Psoas muscle (tissue), 8 donors: ENCODE results near the gene EXOC3. TPM values are rescaled to one million over a fixed set of nuclear protein-coding genes. Genes with fewer than 3 reads are reported as not detected.

Experiments used
- ATAC-seq, 4 donors: fragments of 200-7000 bp; cut with Tn5 transposase; one replicate each; pipeline ENCODE4 v1.9.1; 2020; ENCODE audit warnings: moderate library complexity in 3 of 4, mild to moderate bottlenecking in 2 of 4
- DNase-seq, 2 donors: peaks; one replicate each; pipeline ENCODE4 v3.0.0-alpha.2; 2020
- H3K27ac ChIP-seq: fragments of 200-600 bp; one replicate; pipeline ENCODE4 v1.8.0; 2022
- H3K27me3 ChIP-seq, 3 donors: fragments of 200-600 bp in 1 of 3; one replicate each; pipeline versions ENCODE4 v1.6.1 to v1.8.0; 2013 to 2022; ENCODE audit warnings: low read length in 2 of 3, mild to moderate bottlenecking in 2 of 3, moderate library complexity in 1 of 3; ENCODE audit not compliant: insufficient read depth in 3 of 3
- H3K36me3 ChIP-seq, 2 donors: fragments of 200-600 bp in 1 of 2; one replicate each; pipeline versions ENCODE4 v1.6.1 to v1.8.0; 2013 to 2022; ENCODE audit warnings: low read depth in 1 of 2, mild to moderate bottlenecking in 1 of 2, moderate library complexity in 1 of 2; ENCODE audit not compliant: insufficient read depth in 1 of 2
- H3K4me1 ChIP-seq: fragments of 200-600 bp; one replicate; pipeline ENCODE4 v1.8.0; 2022
- H3K4me3 ChIP-seq: fragments of 200-600 bp; one replicate; pipeline ENCODE4 v1.8.0; 2022; ENCODE audit warnings: mild to moderate bottlenecking
- H3K9me3 ChIP-seq: fragments of 200-600 bp; one replicate; pipeline ENCODE4 v1.8.0; 2022
- CTCF ChIP-seq: fragments of 200-600 bp; IDR thresholded peaks from one replicate; pipeline ENCODE4 v1.8.0; 2022; ENCODE audit warnings: antibody characterized with exemption
- WGBS, 3 donors: extraction: QIAGEN DNeasy Blood & Tissue Kit; methylation state at CpG; one replicate each; pipeline versions ENCODE4 v1.1.6 to v1.1.7; 2013; 5-methylcytosine and 5-hydroxymethylcytosine counted together
- intact Hi-C, 2 donors: fragments of 100-400 bp; cut with DNase I; formaldehyde crosslinking; loops; one replicate each; pipeline versions ENCODE4 v1.11.0 to v1.14.2; 2022
- polyA plus RNA-seq, 3 donors: library from polyadenylated mRNA; stranded (reverse); fragments of 200-250 nt; gene quantifications; one replicate each; pipeline ENCODE4 v1.2.3, GENCODE V29; 2013
- total RNA-seq, 4 donors: library from RNA; stranded (reverse); fragmentation: NEBNext Ultra II Directional in 2 of 4; extraction: Animal tissue kit (Norgen Biotek cat#: 25700) in 2 of 4; gene quantifications; one replicate each; pipeline versions ENCODE4 v1.2.1 to v1.2.4, GENCODE V29; 2021 to 2023
- donor health status: healthy with polysubstance abuse.
- donor health status: DM: no; HTN: no; CAD: no; lungs with moderate emphysema.
- donor health status: Bipolar disorder and iron deficiency.
- donor health status: healthy.
- donor health status: DM: yes; HTN: yes; CAD: no.
- donor health status: DM: no; HTN: no; CAD: no.
- donor health status: DM: no; HTN: no; CAD: no.
- donor health status: DM: yes; HTN: yes; CAD: no.

Gene EXOC3
- total and polyA plus RNA-seq, 7 donors, result 38.2 to 63.4 (median 56.5) TPM

DNA sequence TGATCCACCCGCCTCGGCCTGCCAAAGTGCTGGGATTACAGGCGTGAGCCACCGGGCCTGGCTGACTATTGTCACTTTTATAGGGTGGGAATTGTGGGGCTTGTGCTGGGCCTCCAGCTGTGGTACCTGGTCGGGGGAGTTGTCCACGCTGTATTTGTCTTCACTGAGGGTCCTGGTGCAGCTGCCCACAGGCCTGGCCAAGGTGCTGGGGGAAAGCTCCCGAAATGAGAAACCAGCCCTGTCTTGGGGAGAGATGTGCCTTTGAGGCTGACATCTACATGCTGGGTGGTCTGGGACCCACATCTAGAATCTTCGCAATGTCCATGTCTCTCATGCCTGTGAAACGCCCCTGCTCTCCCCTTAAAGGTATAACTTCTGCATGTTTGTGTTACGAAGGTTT, 2.6 kb downstream of the EXOC3 start:
- H3K9me3 ChIP-seq, result no peaks in the 10 kb centered on the region
- TF ChIP-seq CTCF, result no peak
- 88 to 96% (median 89%) methylated on average over 9 to 10 of the region's 10 CpGs for WGBS, 3 donors
- peaks cover 4 to 45% of the 10 kb centered on the region in 2 donors for H3K36me3 ChIP-seq
- peak in 1 of 2 donors; percentile 3 for DNase-seq
- intact Hi-C loops, result loop anchor here in 1 of 2 donors (10.0 kb wide), 1 partner anchor 459 kb away; no protein-coding TSS in a partner anchor
- H3K27me3 ChIP-seq, result no peaks in the 10 kb centered on the region
- H3K4me1 ChIP-seq, result peaks cover 17% of the 10 kb centered on the region
- H3K4me3 ChIP-seq, result no peak overlapping the region
- ATAC-seq, result no peak
- H3K27ac ChIP-seq, result no peak overlapping the region

DNA sequence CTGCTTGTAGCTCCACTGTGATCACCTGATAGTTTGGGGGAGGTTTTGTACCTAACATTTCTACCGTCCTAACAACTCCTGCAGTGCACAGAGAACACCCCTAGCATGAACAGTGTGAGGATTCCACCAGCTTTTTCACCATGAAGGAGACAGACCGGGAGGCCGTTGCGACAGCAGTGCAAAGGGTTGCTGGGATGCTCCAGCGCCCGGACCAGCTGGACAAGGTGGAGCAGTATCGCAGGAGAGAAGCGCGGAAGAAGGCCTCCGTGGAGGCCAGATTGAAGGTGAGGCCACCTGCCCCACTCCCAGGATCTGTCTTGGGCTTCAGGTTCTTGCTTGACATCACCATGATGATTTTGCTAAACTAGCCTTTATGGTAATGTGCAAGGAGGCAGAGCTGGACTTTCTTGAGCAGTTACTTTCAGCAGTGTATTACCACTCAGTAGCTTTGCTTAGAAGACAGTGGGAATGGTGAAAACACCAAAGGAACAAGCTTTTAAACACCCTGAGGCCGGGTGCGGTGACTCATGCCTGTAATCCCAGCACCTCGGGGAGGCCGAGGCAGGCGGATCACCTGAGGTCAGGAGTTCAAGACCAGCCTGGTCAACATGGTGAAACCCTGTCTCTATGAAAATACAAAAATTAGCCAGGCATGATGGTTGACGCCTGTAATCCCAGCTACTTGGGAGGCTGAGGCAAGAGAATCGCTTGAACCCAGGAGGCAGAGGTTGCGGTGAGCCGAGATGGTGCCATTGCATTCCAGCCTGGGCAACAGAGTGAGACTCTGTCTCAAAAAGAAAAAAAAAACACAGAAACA, 3.3 kb downstream of the EXOC3 start:
- Histone ChIP-seq H3K4me3 (no peak overlapping the region), H3K9me3 (peaks cover under 1% of the 10 kb centered on the region), H3K27me3 (no peaks in the 10 kb centered on the region), H3K4me1 (peaks cover 17% of the 10 kb centered on the region), H3K36me3 (peaks cover 4 to 52% of the 10 kb centered on the region in 2 donors), H3K27ac (no peak overlapping the region)
- intact Hi-C loops, result loop anchor here in 1 of 2 donors (10.0 kb wide), 1 partner anchor 459 kb away; no protein-coding TSS in a partner anchor
- WGBS, 3 donors, result 88 to 91% (median 88%) methylated on average over 18 to 19 of the region's 19 CpGs
- DNase-seq (peak in 1 of 2 donors; percentile 35), ATAC-seq (no peak)
- TF ChIP-seq CTCF, result no peak

GRCh38 chr5:446883-447263, 3.9 kb downstream of the EXOC3 start:
- H3K4me1 ChIP-seq, result peaks cover 13% of the 10 kb centered on the region
- H3K9me3 ChIP-seq, result peaks cover 6% of the 10 kb centered on the region
- peak; percentile 47 for TF ChIP-seq CTCF
- no peaks in the 10 kb centered on the region for H3K27me3 ChIP-seq
- no peak overlapping the region for H3K27ac ChIP-seq
- peaks cover 4 to 58% of the 10 kb centered on the region in 2 donors for H3K36me3 ChIP-seq
- H3K4me3 ChIP-seq, result no peak overlapping the region
- intact Hi-C loops, result loop anchor here in 1 of 2 donors (10.0 kb wide), 1 partner anchor 458 kb away; no protein-coding TSS in a partner anchor
- 47 to 60% (median 52%) methylated on average over 7 of the region's 7 CpGs for WGBS, 3 donors
- DNase-seq, result peak in 1 of 2 donors; percentile 46
- ATAC-seq, result no peak

DNA sequence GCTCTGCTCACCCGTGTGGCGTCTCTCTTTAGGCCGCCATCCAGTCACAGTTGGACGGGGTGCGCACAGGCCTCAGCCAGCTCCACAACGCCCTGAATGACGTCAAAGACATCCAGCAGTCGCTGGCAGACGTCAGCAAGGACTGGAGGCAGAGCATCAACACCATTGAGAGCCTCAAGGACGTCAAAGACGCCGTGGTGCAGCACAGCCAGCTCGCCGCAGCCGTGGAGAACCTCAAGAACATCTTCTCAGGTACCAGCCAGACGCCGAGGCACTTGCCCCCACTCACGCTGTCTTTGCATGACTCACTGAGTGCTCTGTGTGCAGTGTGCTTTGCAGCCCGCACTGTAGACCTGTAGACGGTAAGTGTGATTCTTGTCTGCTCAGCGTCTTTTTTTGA, 4.5 kb downstream of the EXOC3 start:
- peaks cover 5 to 62% of the 10 kb centered on the region in 2 donors for H3K36me3 ChIP-seq
- no peak for TF ChIP-seq CTCF
- intact Hi-C loops, result loop anchor here in 1 of 2 donors (10.0 kb wide), 1 partner anchor 457 kb away; no protein-coding TSS in a partner anchor
- no peak overlapping the region for H3K27ac ChIP-seq
- DNase-seq (peak in 1 of 2 donors; percentile 27), ATAC-seq (no peak)
- no peak overlapping the region for H3K4me3 ChIP-seq
- peaks cover 7% of the 10 kb centered on the region for H3K4me1 ChIP-seq
- H3K27me3 ChIP-seq, result no peaks in the 10 kb centered on the region
- peaks cover 12% of the 10 kb centered on the region for H3K9me3 ChIP-seq
- 92 to 94% (median 93%) methylated on average over 21 of the region's 21 CpGs for WGBS, 3 donors
